MG63 (cell line): Measurements from ENCODE around the gene XRN2. TPM values are rescaled to one million over a fixed set of nuclear protein-coding genes. Genes with fewer than 3 reads are reported as not detected.

Source experiments
- DNase-seq: peaks from one replicate; pipeline ENCODE4 v3.0.0-alpha.2; 2020
- H3K27me3 ChIP-seq: fragments of 250-450 bp; sonication (Bioruptor Pico); 2 replicates; pipeline ENCODE4 v1.5.1; 2020; ENCODE audit warnings: mild to moderate bottlenecking, moderate library complexity
- H3K36me3 ChIP-seq: fragments of 250-450 bp; sonication (Bioruptor Pico); 2 replicates; pipeline ENCODE4 v1.5.1; 2020; ENCODE audit warnings: mild to moderate bottlenecking, moderate library complexity
- H3K4me3 ChIP-seq: fragments of 250-450 bp; sonication (Bioruptor Pico); 2 replicates; pipeline ENCODE4 v1.5.1; 2020; ENCODE audit warnings: mild to moderate bottlenecking, moderate library complexity
- H3K9me3 ChIP-seq: fragments of 250-450 bp; sonication (Bioruptor Pico); 2 replicates; pipeline ENCODE4 v1.5.1; 2020; ENCODE audit warnings: mild to moderate bottlenecking, moderate library complexity
- total RNA-seq: library from RNA; depleted of rRNA; stranded (reverse); fragments of >200 nt; shearing (Covaris generic); gene quantifications from 2 replicates; pipeline ENCODE4 v1.2.3, GENCODE V29; 2014; ENCODE audit warnings: low replicate concordance

XRN2 gene
- total RNA-seq, 1 experiment from 2014 or later, result 79.9 TPM

- DNase-seq, result no peak
- Histone ChIP-seq H3K4me3 (no peak overlapping the region), H3K9me3 (no peaks in the 10 kb centered on the region), H3K27me3 (no peaks in the 10 kb centered on the region), H3K36me3 (no peaks in the 10 kb centered on the region)
Measured at GRCh38 chr20:21288587-21289370, 14.4 kb upstream of the XRN2 start.

- no peak for DNase-seq
- Histone ChIP-seq H3K9me3 (no peaks in the 10 kb centered on the region), H3K36me3 (no peaks in the 10 kb centered on the region), H3K4me3 (no peak overlapping the region), H3K27me3 (no peaks in the 10 kb centered on the region)
Measured at GRCh38 chr20:21289651-21290050, 13.5 kb upstream of the XRN2 start.

- DNase-seq, result peak; percentile 77
- Histone ChIP-seq H3K27me3 (no peaks in the 10 kb centered on the region), H3K9me3 (no peaks in the 10 kb centered on the region), H3K4me3 (no peak overlapping the region), H3K36me3 (no peaks in the 10 kb centered on the region)
Measured at GRCh38 chr20:21291026-21291425, 12.1 kb upstream of the XRN2 start.

GRCh38 chr20:21294755-21295154, 8.4 kb upstream of the XRN2 start:
- Histone ChIP-seq H3K4me3 (no peak overlapping the region), H3K27me3 (no peaks in the 10 kb centered on the region), H3K9me3 (no peaks in the 10 kb centered on the region), H3K36me3 (no peaks in the 10 kb centered on the region)
- no peak for DNase-seq

- H3K4me3 ChIP-seq, result peak overlapping the region; percentile 83
- no peaks in the 10 kb centered on the region for H3K9me3 ChIP-seq
- no peaks in the 10 kb centered on the region for H3K27me3 ChIP-seq
- DNase-seq, result no peak
- H3K36me3 ChIP-seq, result no peaks in the 10 kb centered on the region; the same call in none of the 2 replicates
Measured at GRCh38 chr20:21301940-21302663, 1.0 kb upstream of the XRN2 start.

- H3K27me3 ChIP-seq, result no peaks in the 10 kb centered on the region
- no peak for DNase-seq
- no peaks in the 10 kb centered on the region for H3K9me3 ChIP-seq
- no peaks in the 10 kb centered on the region; the same call in none of the 2 replicates for H3K36me3 ChIP-seq
- peak overlapping the region; percentile 83 for H3K4me3 ChIP-seq
Measured at GRCh38 chr20:21302664-21303060, 469 bp upstream of the XRN2 start.

GRCh38 chr20:21303872-21304586, 898 bp downstream of the XRN2 start:
- no peak for DNase-seq

GRCh38 chr20:21308340-21308739, 5.2 kb downstream of the XRN2 start:
- Histone ChIP-seq H3K36me3 (peaks cover 9% of the 10 kb centered on the region), H3K9me3 (no peaks in the 10 kb centered on the region), H3K4me3 (no peak overlapping the region), H3K27me3 (no peaks in the 10 kb centered on the region)
- no peak for DNase-seq

More at GRCh38 chr20:21303872-21304586, 898 bp downstream of the XRN2 start:
- Histone ChIP-seq H3K4me3 (peak overlapping the region; percentile 83), H3K9me3 (no peaks in the 10 kb centered on the region), H3K36me3 (peaks cover 9% of the 10 kb centered on the region), H3K27me3 (no peaks in the 10 kb centered on the region)

- Histone ChIP-seq H3K36me3 (peaks cover 9% of the 10 kb centered on the region), H3K9me3 (no peaks in the 10 kb centered on the region), H3K4me3 (no peak overlapping the region), H3K27me3 (no peaks in the 10 kb centered on the region)
- no peak for DNase-seq
Measured at GRCh38 chr20:21309678-21310467, 6.7 kb downstream of the XRN2 start.

GRCh38 chr20:21312813-21313474, 9.8 kb downstream of the XRN2 start:
- no peaks in the 10 kb centered on the region for H3K27me3 ChIP-seq
- H3K4me3 ChIP-seq, result no peak overlapping the region
- no peak for DNase-seq
- peaks cover 9% of the 10 kb centered on the region for H3K36me3 ChIP-seq
- no peaks in the 10 kb centered on the region for H3K9me3 ChIP-seq

- Histone ChIP-seq H3K4me3 (no peak overlapping the region), H3K27me3 (no peaks in the 10 kb centered on the region), H3K9me3 (no peaks in the 10 kb centered on the region; the same call in 1 of the 2 replicates), H3K36me3 (no peaks in the 10 kb centered on the region)
- peak; percentile 69 for DNase-seq
Measured at GRCh38 chr20:21315138-21315537, 12.0 kb downstream of the XRN2 start.

GRCh38 chr20:21322083-21322710, 19.1 kb downstream of the XRN2 start:
- DNase-seq, result no peak
- no peaks in the 10 kb centered on the region; the same call in 1 of the 2 replicates for H3K9me3 ChIP-seq
- no peak overlapping the region for H3K4me3 ChIP-seq
- no peaks in the 10 kb centered on the region; the same call in 1 of the 2 replicates for H3K36me3 ChIP-seq
- no peaks in the 10 kb centered on the region for H3K27me3 ChIP-seq

- Histone ChIP-seq H3K4me3 (no peak overlapping the region), H3K27me3 (no peaks in the 10 kb centered on the region), H3K36me3 (no peaks in the 10 kb centered on the region; the same call in 1 of the 2 replicates), H3K9me3 (no peaks in the 10 kb centered on the region; the same call in 1 of the 2 replicates)
- peak; percentile 6 for DNase-seq
Measured at GRCh38 chr20:21322921-21323331, 19.8 kb downstream of the XRN2 start.

GRCh38 chr20:21323640-21324039, 20.5 kb downstream of the XRN2 start:
- peak; percentile 43 for DNase-seq
- Histone ChIP-seq H3K4me3 (no peak overlapping the region), H3K9me3 (no peaks in the 10 kb centered on the region; the same call in 1 of the 2 replicates), H3K27me3 (no peaks in the 10 kb centered on the region), H3K36me3 (no peaks in the 10 kb centered on the region; the same call in 1 of the 2 replicates)

GRCh38 chr20:21324126-21324525, 21.0 kb downstream of the XRN2 start:
- DNase-seq, result no peak

More at GRCh38 chr20:21324126-21324525, 21.0 kb downstream of the XRN2 start:
- no peak overlapping the region for H3K4me3 ChIP-seq
- H3K27me3 ChIP-seq, result no peaks in the 10 kb centered on the region
- H3K36me3 ChIP-seq, result no peaks in the 10 kb centered on the region; the same call in 1 of the 2 replicates
- H3K9me3 ChIP-seq, result no peaks in the 10 kb centered on the region; the same call in 1 of the 2 replicates
